Measurements from ENCODE around the gene TPSD1. TPM values are rescaled to one million over a fixed set of nuclear protein-coding genes. Genes with fewer than 3 reads are reported as not detected.
"Not testable (repeated sequence)": the region's sequence is repeated elsewhere in the genome, so short reads cannot be mapped to it uniquely, and the experiment has no call there.

The TPSD1 gene
- total and polyA plus RNA-seq, 4 experiments from 2014 or later: not detected

DNA sequence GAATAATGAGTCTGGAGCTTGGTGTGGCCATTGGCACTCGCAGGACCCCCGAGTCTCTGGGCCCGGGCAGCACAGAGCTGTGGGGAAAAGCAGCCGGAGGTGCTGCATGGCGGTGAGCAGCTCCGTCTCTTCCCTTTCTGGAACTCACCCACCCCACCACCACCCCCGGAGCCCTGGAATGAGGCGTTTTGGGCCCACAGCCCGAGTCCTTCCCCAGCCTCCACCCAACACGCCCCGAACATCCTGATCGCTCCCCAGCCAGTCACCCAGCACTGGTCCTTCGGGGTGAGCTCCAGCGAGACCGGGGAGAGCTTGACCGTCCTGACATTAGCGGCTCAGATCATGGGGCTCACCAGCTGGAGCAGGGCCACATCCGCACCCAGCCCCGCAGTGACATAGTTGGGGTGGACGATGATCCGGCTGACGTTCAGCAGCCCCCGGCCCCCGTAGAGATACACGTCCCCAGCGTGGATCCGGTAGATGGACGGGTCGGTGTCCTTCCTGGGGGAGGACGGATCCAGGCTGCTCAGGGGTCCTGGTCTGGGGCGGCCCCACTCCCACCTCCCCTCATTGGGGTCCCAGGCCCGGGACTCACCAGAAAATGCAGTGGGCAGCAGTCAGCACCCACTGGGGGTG, 6.5 kb downstream of the TPSD1 start:
- no peaks in the 10 kb centered on the region for H3K36me3 ChIP-seq (ENCODE audit: insufficient read depth, low read length)
- ChIA-PET CTCF (ENCODE audit: partially characterized antibody) (interaction anchor here (1.0 kb wide), 1 partner anchor 15 kb away, joined by 3 read pairs; no protein-coding TSS in a partner anchor), POLR2A (ENCODE audit: partially characterized antibody) (no interaction called here)
- Mint-ChIP-seq H3K27me3 (peaks cover 14 to 17% of the 10 kb centered on the region in 2 donors), H3K36me3 (no peaks in the 10 kb centered on the region), H3K4me3 (no peak overlapping the region), H3K9me3 (no peaks in the 10 kb centered on the region), H3K27ac (no peak overlapping the region), H3K4me1 (peaks cover 4 to 11% (median 9%) of the 10 kb centered on the region in 4 donors)
- no peaks in the 10 kb centered on the region for H3K9me3 ChIP-seq (ENCODE audit: control insufficient read depth in 1 of 2, low read length in 2 of 2)
- no peaks in the 10 kb centered on the region for H3K27me3 ChIP-seq (ENCODE audit: insufficient read depth, low read length)
- DNase-seq: no peak
- H3K4me3 ChIP-seq (ENCODE audit: low read length in 2 of 2): no peak overlapping the region
- intact Hi-C loops (cut with micrococcal nuclease): no loop called here
- peaks cover 10% of the 10 kb centered on the region for H3K4me1 ChIP-seq (ENCODE audit: insufficient read depth, low read length)
- H3K27ac ChIP-seq (ENCODE audit: low read depth, low read length): no peak overlapping the region

DNA sequence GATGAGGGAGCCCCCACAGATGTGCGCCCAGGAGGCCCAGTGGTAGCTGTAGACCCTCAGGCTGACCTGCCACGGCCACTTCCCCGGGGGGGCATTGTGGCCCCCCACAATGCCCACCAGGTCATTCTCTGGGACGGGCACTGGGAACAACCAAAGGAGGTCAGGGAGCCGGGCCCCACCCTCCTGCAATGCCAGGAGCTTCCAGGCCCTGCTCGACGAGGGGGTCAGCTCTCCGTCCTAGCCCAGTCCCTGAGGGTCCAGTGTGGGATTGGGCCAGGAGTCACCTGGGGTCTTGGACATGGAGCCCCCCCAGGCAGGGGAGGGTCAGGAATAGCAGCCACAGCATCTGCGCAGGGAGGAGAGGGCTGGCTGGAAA, 7.0 kb downstream of the TPSD1 start:
- DNase-seq: no peak
- Histone ChIP-seq H3K9me3 (ENCODE audit: control insufficient read depth in 1 of 2, low read length in 2 of 2) (no peaks in the 10 kb centered on the region), H3K27me3 (ENCODE audit: insufficient read depth, low read length) (no peaks in the 10 kb centered on the region), H3K4me1 (ENCODE audit: insufficient read depth, low read length) (peaks cover 10% of the 10 kb centered on the region), H3K36me3 (ENCODE audit: insufficient read depth, low read length) (no peaks in the 10 kb centered on the region), H3K27ac (ENCODE audit: low read depth, low read length) (no peak overlapping the region), H3K4me3 (ENCODE audit: low read length in 2 of 2) (no peak overlapping the region)
- intact Hi-C loops (cut with micrococcal nuclease): no loop called here
- Mint-ChIP-seq H3K27me3 (peaks cover 14 to 17% of the 10 kb centered on the region in 2 donors), H3K27ac (no peak overlapping the region), H3K36me3 (no peaks in the 10 kb centered on the region), H3K4me3 (no peak overlapping the region), H3K4me1 (peaks cover 4 to 11% (median 9%) of the 10 kb centered on the region in 4 donors), H3K9me3 (no peaks in the 10 kb centered on the region)
- CTCF ChIA-PET (ENCODE audit: partially characterized antibody): no interaction called here
- POLR2A ChIA-PET (ENCODE audit: partially characterized antibody): no interaction called here

DNA sequence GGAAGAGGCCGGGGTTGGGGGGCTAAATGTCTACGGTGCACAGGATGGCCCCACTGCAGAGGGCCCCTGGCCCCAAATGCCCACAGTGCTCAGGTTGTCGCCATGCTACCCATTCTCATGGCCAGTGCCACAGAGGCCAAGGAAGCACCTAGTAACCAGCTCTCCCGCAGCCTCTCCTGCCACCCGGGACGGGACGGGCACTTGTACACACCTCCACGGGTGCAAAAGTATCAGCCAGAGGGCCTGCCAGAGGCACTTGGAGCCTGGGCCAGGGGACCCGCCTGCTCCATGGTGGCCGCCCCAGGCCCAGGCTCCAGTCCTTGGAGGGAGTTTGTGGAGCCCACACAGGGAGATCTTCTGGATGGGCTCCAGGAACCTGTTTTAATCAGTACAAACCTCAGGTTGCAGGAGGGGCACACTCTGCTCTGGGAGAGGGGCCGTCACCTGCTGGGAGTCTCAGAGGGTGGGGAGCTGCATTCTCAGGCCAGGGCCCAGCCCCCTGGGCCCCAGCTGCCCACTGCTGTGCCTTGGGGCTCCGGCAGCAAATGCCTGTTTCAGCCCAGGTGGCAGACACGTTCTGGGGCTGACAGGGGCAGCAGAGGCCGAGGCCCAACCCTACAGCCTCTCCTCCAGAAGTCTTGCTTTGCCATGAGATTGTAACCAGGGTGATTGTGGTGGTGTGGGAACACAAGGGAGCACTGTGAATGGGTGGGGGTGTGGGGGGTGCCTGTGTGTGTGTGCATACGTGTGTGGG, 7.9 kb downstream of the TPSD1 start:
- intact Hi-C loops (cut with micrococcal nuclease): no loop called here
- no peaks in the 10 kb centered on the region for H3K9me3 ChIP-seq (ENCODE audit: control insufficient read depth in 1 of 2, low read length in 2 of 2)
- no peak overlapping the region for H3K27ac ChIP-seq (ENCODE audit: low read depth, low read length)
- peak overlapping the region in 1 of 7 donors; percentile 60 for H3K27ac Mint-ChIP-seq
- H3K4me1 ChIP-seq (ENCODE audit: insufficient read depth, low read length): peaks cover 10% of the 10 kb centered on the region
- no peak overlapping the region for H3K4me3 Mint-ChIP-seq
- no peaks in the 10 kb centered on the region for H3K36me3 Mint-ChIP-seq
- H3K27me3 Mint-ChIP-seq: peaks cover 14 to 17% of the 10 kb centered on the region in 2 donors
- POLR2A ChIA-PET (ENCODE audit: partially characterized antibody): no interaction called here
- H3K36me3 ChIP-seq (ENCODE audit: insufficient read depth, low read length): no peaks in the 10 kb centered on the region
- DNase-seq: no peak
- no peak overlapping the region for H3K4me3 ChIP-seq (ENCODE audit: low read length in 2 of 2)
- peaks cover 3 to 10% (median 8%) of the 10 kb centered on the region in 4 donors for H3K4me1 Mint-ChIP-seq
- CTCF ChIA-PET (ENCODE audit: partially characterized antibody): no interaction called here
- H3K9me3 Mint-ChIP-seq: no peaks in the 10 kb centered on the region
- no peaks in the 10 kb centered on the region for H3K27me3 ChIP-seq (ENCODE audit: insufficient read depth, low read length)

DNA sequence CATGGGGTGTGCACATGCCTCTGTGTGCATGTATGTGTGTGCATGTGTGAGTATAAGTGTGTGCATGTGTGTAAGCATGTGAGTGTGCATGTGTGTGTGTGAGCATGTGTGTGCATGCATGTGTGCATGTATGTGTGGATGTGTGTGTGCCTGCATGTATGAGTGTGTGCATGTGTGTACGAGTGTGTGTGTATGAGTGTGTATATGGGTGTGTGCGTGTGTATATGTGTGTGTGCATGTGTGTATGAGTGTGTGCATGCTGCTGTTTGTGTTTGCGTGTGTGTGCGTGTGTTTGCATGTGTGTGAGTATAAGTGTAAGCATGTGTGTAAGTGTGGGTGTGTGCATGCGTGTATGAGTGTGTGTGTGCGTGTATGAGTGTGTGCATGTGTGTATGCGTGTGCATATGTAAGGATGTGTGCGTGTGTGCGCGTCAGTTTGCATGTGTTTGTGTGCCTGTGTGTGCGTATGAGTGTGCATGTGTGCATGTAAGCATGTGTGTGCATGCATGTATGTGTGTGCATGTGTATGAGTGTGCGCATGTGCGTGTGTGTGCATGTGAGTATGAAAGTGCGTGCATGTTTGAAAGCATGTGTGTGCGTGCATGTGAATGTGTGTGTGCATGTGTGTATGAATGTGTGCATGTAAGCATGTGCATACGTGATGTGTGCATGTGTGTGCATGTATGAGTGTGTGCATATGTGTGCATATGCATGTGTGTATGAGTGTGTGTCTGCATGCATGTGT, 8.6 kb downstream of the TPSD1 start:
- Mint-ChIP-seq H3K4me3 (no peak overlapping the region), H3K36me3 (no peaks in the 10 kb centered on the region), H3K4me1 (peaks cover 0 to 5% (median 3%) of the 10 kb centered on the region in 4 donors), H3K27me3 (peaks cover 9 to 12% of the 10 kb centered on the region in 2 donors), H3K9me3 (no peaks in the 10 kb centered on the region), H3K27ac (peak overlapping the region in 2 of 7 donors; percentile 12 to 60)
- POLR2A ChIA-PET (ENCODE audit: partially characterized antibody): no interaction called here
- H3K27me3 ChIP-seq (ENCODE audit: insufficient read depth, low read length): no peaks in the 10 kb centered on the region
- H3K4me3 ChIP-seq (ENCODE audit: low read length in 2 of 2): no peak overlapping the region
- no peak for DNase-seq
- no peaks in the 10 kb centered on the region for H3K36me3 ChIP-seq (ENCODE audit: insufficient read depth, low read length)
- peaks cover 2% of the 10 kb centered on the region for H3K4me1 ChIP-seq (ENCODE audit: insufficient read depth, low read length)
- H3K27ac ChIP-seq (ENCODE audit: low read depth, low read length): no peak overlapping the region
- H3K9me3 ChIP-seq (ENCODE audit: control insufficient read depth in 1 of 2, low read length in 2 of 2): no peaks in the 10 kb centered on the region
- CTCF ChIA-PET (ENCODE audit: partially characterized antibody): no interaction called here
- intact Hi-C loops (cut with micrococcal nuclease): no loop called here

DNA sequence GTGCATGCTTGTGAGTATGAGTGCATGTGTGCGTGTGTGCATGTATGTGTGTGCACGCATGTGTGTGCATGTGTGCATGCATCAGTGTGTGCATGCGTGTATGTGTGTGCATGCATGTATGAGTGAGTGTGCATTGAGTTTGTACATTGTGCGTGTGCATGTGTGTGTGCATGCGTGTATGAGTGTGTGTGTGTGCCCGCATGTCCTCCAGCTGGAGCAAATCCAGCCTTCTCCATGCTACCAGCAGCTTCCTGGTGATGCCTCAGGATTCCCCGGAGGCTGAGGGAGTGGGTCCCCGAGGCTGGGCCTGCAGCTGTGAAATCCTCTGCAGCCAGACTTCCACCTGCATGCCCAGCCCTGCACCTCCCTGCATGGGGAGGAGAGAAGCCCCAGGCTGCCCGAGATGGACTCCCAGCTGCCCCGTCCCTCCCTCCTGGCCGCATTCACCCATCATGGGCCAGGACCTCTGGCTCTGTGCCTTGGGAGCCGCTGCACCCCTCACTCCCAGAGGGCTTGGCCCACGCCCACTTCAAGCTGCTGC, 9.3 kb downstream of the TPSD1 start:
- no peak for DNase-seq
- ChIA-PET POLR2A (ENCODE audit: partially characterized antibody) (no interaction called here), CTCF (ENCODE audit: partially characterized antibody) (no interaction called here)
- peaks cover 0 to 5% (median 3%) of the 10 kb centered on the region in 4 donors for H3K4me1 Mint-ChIP-seq
- H3K4me3 Mint-ChIP-seq: no peak overlapping the region
- Histone ChIP-seq H3K4me1 (ENCODE audit: insufficient read depth, low read length) (no peaks in the 10 kb centered on the region), H3K4me3 (ENCODE audit: low read length in 2 of 2) (no peak overlapping the region), H3K27ac (ENCODE audit: low read depth, low read length) (no peak overlapping the region), H3K27me3 (ENCODE audit: insufficient read depth, low read length) (no peaks in the 10 kb centered on the region), H3K36me3 (ENCODE audit: insufficient read depth, low read length) (no peaks in the 10 kb centered on the region), H3K9me3 (ENCODE audit: control insufficient read depth in 1 of 2, low read length in 2 of 2) (no peaks in the 10 kb centered on the region)
- H3K27ac Mint-ChIP-seq: no peak overlapping the region
- H3K36me3 Mint-ChIP-seq: no peaks in the 10 kb centered on the region
- no peaks in the 10 kb centered on the region for H3K9me3 Mint-ChIP-seq
- intact Hi-C loops (cut with micrococcal nuclease): no loop called here
- peaks cover 9 to 12% of the 10 kb centered on the region in 2 donors for H3K27me3 Mint-ChIP-seq

DNA sequence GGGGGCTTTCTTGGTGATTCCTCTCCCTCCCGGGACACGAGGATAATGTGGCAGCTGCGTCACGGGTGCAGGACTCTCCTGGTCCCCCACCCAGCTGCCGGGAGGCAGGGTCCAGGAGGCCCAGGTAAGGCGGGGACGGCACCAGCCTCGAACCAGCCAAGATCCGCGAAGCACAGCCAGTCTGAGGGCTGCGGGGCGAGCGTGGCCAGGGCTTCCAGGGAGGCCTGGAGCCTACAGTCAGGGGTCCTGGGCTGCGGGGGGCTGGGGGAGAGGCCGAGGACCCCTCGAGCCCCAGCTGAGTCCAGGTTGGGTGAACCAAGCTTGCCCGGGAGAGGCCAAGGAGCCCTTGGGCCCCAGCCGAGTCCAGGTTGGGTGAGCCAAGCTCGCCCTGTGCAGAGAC, 10.0 kb downstream of the TPSD1 start:
- no peaks in the 10 kb centered on the region for H3K4me1 ChIP-seq (ENCODE audit: insufficient read depth, low read length)
- DNase-seq: no peak
- no peaks in the 10 kb centered on the region for H3K27me3 ChIP-seq (ENCODE audit: insufficient read depth, low read length)
- H3K9me3 ChIP-seq (ENCODE audit: control insufficient read depth in 1 of 2, low read length in 2 of 2): no peaks in the 10 kb centered on the region
- H3K36me3 Mint-ChIP-seq: no peaks in the 10 kb centered on the region
- POLR2A ChIA-PET (ENCODE audit: partially characterized antibody): no interaction called here
- intact Hi-C loops (cut with micrococcal nuclease): no loop called here
- no peaks in the 10 kb centered on the region for H3K9me3 Mint-ChIP-seq
- H3K27ac Mint-ChIP-seq: no peak overlapping the region
- H3K27ac ChIP-seq (ENCODE audit: low read depth, low read length): no peak overlapping the region
- H3K27me3 Mint-ChIP-seq: peaks cover 9 to 10% of the 10 kb centered on the region in 2 donors
- peaks cover 0 to 5% (median 1%) of the 10 kb centered on the region in 4 donors for H3K4me1 Mint-ChIP-seq
- H3K36me3 ChIP-seq (ENCODE audit: insufficient read depth, low read length): no peaks in the 10 kb centered on the region
- no peak overlapping the region for H3K4me3 ChIP-seq (ENCODE audit: low read length in 2 of 2)
- no peak overlapping the region for H3K4me3 Mint-ChIP-seq
- CTCF ChIA-PET (ENCODE audit: partially characterized antibody): no interaction called here

DNA sequence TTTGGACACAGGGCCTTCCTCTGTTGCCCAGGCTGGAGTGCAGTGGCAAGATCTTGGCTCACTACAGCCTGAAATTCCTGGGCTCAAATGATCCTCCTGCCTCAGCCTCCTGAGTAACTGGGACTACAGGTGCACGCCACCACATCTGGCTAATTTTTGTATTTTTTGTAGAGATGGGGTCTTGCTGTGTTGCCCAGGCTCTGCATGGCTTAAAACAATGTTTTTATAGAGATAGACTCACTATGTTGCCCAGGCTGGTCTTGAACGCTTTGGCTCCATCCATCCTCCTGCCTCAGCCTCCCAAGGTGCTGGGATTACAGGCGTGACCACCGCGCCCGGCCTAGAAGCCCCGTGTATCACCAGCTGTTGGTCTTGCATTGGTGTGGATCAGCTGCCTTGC, 13.5 kb downstream of the TPSD1 start:
- H3K27me3 ChIP-seq (ENCODE audit: insufficient read depth, low read length); H3K27ac ChIP-seq (ENCODE audit: low read depth, low read length); H3K4me3 Mint-ChIP-seq; CTCF ChIA-PET (ENCODE audit: partially characterized antibody); H3K4me3 ChIP-seq (ENCODE audit: low read length in 2 of 2); DNase-seq; POLR2A ChIA-PET (ENCODE audit: partially characterized antibody); intact Hi-C loops (cut with micrococcal nuclease); H3K4me1 Mint-ChIP-seq; H3K27ac Mint-ChIP-seq; H3K9me3 ChIP-seq (ENCODE audit: control insufficient read depth in 1 of 2, low read length in 2 of 2); H3K36me3 ChIP-seq (ENCODE audit: insufficient read depth, low read length); H3K9me3 Mint-ChIP-seq; H3K4me1 ChIP-seq (ENCODE audit: insufficient read depth, low read length); H3K36me3 Mint-ChIP-seq: not testable (repeated sequence)
- H3K27me3 Mint-ChIP-seq: peaks cover 6 to 13% of the 10 kb centered on the region in 2 donors
